NCI-H748 treated with DMSO at 0.1 percent for 48 hours (cell line): ENCODE measurements around the gene ENKUR.

Experiments used
- DNase-seq: peaks from one replicate; lab custom pipeline; 2025; lab: John Stamatoyannopoulos, UW

ENKUR gene

GRCh38 chr10:24947304-24948097 lies 68.5 kb downstream of the ENKUR start:
- no peak for DNase-seq

DNA sequence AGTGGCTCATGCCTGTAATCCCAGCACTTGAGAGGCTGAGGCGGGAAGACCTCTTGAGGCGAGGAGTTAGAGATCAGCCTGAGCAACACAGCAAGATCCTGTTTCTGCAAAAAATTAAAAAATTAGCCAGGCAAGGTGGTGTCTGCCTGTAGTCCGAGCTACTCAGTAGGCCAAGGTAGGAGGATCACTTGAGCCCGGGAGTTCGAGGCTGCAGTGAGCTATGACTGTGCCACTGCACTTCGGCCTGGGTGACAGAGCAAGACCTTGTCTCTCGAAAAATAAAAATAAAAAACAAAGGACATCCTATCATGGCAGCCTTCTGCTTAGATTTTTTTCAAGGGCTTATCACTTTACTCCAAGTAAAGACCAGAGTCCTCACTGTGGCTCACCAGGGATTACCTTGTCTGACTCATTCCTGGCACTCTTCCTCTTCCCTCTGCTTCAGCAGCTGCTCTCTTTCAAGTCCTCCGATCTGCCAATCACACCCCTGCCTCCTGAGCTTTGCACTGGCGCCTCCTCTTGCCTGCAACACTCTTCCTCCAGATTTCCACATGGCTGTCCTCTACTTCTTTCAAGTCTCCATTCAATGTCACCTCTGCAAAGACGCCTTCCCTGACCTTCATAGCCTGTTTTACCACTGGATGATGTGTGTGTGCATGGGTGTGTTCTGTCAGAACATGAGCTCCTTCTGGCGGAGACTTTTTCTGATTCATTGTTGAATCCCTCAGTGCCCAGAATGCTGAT lies 71.3 kb downstream of the ENKUR start:
- DNase-seq, result no peak

DNA sequence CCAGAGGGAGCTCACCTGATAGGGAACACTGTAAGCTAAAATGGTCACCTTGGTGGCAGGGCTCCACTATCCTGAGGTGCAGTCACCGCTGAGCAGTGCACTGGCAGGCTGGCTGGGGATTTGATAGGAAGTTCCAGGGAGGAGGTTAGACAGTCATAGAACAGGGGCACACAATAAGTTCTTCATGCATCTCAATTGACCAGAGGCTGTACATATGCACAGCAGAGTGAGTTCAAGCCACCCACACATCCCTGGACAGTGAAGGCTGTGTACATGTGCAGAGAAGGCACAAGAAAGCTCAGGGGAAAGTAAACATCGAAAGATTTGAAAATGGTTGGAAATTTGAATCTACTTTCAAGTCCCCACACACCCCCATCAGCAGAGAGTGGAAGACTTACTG lies 77.4 kb downstream of the ENKUR start:
- no peak for DNase-seq

DNA sequence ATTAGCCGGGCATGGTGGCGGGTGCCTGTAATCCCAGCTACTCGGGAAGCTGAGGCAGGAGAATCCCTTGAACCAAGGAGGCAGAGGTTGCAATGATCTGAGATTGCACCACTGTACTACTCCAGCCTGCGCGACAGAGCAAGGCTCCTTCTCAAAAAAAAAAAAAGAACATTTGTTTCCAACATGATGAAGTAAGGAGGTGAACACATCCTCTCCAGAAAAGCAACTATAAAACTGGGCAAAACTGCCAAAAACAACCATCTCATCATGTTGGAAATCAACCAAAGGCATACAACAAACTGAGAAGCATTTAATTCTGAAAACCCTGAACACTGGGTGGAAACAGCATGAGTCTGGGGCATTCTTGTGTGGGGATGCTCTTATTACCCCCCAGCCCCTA lies 77.9 kb downstream of the ENKUR start:
- DNase-seq, result no peak

- DNase-seq, result no peak
These were observed 80.3 kb downstream of the ENKUR start for GRCh38 chr10:24935504-24936292.
